IPS-18a (cell line): ENCODE data around the gene MYCBP.
"Not testable (repeated sequence)": the region's sequence is repeated elsewhere in the genome, so short reads cannot be mapped to it uniquely, and the experiment has no call there.

Source experiments
- H3K27ac ChIP-seq: one replicate; pipeline ENCODE4 v1.5.1; 2013; ENCODE audit warnings: low read length
- H3K27me3 ChIP-seq: one replicate; pipeline ENCODE4 v1.6.1; 2013; ENCODE audit warnings: mild to moderate bottlenecking, low read length; ENCODE audit not compliant: control insufficient read depth, insufficient read depth
- H3K36me3 ChIP-seq: one replicate; pipeline ENCODE4 v1.6.1; 2013; ENCODE audit warnings: low read depth, low read length; ENCODE audit not compliant: control insufficient read depth
- H3K4me1 ChIP-seq: one replicate; pipeline ENCODE4 v1.6.1; 2013; ENCODE audit warnings: low read depth, low read length; ENCODE audit not compliant: control insufficient read depth
- H3K4me3 ChIP-seq: one replicate; pipeline ENCODE4 v1.5.1; 2013; ENCODE audit warnings: low read length
- H3K9ac ChIP-seq: one replicate; pipeline ENCODE4 v1.6.1; 2013; ENCODE audit warnings: mild to moderate bottlenecking, low read length, moderate library complexity
- H3K9me3 ChIP-seq: one replicate; pipeline ENCODE4 v1.6.1; 2013; ENCODE audit warnings: low read depth, low read length; ENCODE audit not compliant: control insufficient read depth

MYCBP gene, protein sequence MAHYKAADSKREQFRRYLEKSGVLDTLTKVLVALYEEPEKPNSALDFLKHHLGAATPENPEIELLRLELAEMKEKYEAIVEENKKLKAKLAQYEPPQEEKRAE

DNA sequence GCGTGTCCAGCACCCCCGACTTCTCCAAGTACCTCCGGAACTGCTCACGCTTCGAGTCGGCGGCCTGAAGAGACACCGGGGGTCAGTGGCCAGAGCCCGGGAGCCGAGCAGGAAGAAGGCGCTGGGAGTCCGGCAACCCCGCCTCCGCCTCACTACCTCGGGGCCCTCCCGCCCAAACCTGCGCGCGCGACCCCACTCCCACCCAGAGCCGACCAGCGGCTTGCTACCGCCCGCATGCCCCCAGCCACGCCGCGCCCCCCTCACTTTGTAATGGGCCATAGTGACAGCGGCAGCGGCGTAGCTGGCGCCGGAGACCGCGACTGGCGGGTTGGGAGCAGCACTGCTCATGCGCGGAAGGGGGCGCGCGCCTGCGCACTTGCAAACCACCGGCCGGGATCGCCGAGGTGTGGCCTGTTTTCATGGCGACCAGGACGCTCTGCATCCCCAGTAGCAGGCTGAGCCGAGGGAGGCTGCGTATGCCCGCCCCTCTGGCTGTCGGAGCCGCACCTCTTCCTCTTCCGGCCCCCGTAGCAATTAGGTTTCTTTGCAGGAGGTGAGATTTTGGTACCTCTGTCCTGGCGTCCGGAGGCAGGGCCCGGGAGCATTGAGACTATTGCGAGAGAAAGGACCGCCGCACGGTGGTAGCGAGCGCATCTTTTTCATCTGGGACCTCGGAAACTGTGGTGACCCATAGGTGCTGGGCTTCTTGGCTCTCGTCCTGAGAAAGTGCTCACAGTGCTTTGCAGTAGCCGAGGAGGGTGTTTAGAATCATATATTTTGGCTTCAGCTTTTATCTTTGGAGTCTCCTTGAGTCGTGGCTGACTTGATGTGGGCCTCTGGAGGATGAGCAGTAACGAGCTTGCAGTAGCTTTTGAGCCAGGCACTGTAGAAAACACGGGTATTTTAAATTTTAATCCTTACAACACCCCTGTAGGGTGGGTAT is at the start of gene MYCBP:
Gene MYCBP, minus strand, starts transcription at position 322 of the 943 bp plus-strand sequence. Its CDS starts 43 bp downstream, at position 279.
- Histone ChIP-seq H3K36me3 (no peaks in the 10 kb centered on the region), H3K4me1 (peaks cover 8% of the 10 kb centered on the region), H3K9me3 (no peaks in the 10 kb centered on the region), H3K9ac (peak within 1 kb of the TSS; percentile 58), H3K4me3 (peak within 1 kb of the TSS; percentile 94), H3K27me3 (no peaks in the 10 kb centered on the region), H3K27ac (no peak within 1 kb of the TSS)

DNA sequence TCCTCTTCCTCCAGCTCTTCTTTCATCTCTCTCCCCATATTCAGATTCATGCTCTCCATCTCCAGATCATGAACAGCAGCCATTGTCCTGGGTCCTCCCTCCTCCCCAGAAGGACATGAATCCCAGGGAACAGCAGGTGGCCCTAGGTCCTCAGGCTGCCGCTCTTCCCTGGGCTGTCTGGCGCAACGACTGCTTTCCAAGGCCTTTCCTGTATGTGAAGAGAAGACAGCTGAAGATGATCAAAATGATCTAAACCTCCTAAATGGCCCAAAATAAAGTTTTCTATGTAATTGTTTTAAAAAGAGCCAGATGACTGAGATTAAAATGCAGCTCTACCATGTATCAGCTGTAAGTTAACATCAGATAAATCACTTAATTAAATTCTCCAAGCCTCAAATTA is 46.0 kb upstream of the MYCBP start:
- H3K9ac ChIP-seq, result no peak overlapping the region
- no peaks in the 10 kb centered on the region for H3K9me3 ChIP-seq
- no peaks in the 10 kb centered on the region for H3K4me1 ChIP-seq
- H3K27me3 ChIP-seq, result no peaks in the 10 kb centered on the region
- no peak overlapping the region for H3K27ac ChIP-seq
- H3K36me3 ChIP-seq, result no peaks in the 10 kb centered on the region
- H3K4me3 ChIP-seq, result no peak overlapping the region

DNA sequence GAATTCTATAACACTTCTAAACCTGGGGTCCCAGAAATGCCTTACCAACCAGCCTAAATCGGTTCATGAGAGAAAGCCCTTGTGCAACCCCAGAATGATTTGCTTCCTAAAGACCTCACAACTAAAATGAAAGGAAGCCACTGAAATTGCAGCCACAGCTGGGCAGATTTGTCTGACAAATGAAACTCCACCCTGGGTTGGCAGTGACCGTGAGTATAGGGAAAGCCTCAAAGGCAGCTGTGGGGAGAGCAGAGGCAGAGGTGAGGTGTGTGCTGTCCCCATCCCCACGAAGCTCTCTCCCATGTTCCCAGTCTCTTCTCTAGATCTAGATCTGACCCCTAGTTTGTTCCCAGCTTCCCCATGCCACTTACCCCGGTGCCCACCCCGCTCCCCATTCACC is 45.4 kb upstream of the MYCBP start:
- Histone ChIP-seq H3K4me3 (no peak overlapping the region), H3K4me1 (no peaks in the 10 kb centered on the region), H3K27ac (no peak overlapping the region), H3K27me3 (no peaks in the 10 kb centered on the region), H3K9ac (no peak overlapping the region), H3K9me3 (no peaks in the 10 kb centered on the region), H3K36me3 (no peaks in the 10 kb centered on the region)

DNA sequence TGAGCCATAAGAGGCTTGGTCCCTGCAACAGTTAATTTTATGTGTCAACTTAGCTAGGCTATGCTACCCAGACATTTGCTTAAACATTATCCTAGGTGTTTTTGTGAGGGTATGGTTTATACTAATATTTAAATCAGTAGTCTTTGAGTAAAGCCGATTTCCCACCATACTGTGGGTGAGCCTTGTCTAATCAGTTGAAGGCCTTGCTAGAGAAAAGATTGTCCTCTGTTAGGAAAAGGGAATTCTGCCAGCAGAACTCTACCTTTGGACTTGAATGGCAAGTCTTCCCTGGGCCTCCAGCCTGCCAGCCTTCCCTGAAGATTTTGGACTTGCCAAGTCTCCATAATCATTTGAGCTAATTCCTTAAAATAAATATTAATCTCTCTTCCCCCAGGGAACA is 44.6 kb upstream of the MYCBP start:
- no peak overlapping the region for H3K4me3 ChIP-seq
- H3K4me1 ChIP-seq, result no peaks in the 10 kb centered on the region
- no peaks in the 10 kb centered on the region for H3K27me3 ChIP-seq
- H3K9me3 ChIP-seq, result no peaks in the 10 kb centered on the region
- no peaks in the 10 kb centered on the region for H3K36me3 ChIP-seq
- no peak overlapping the region for H3K27ac ChIP-seq
- no peak overlapping the region for H3K9ac ChIP-seq

DNA sequence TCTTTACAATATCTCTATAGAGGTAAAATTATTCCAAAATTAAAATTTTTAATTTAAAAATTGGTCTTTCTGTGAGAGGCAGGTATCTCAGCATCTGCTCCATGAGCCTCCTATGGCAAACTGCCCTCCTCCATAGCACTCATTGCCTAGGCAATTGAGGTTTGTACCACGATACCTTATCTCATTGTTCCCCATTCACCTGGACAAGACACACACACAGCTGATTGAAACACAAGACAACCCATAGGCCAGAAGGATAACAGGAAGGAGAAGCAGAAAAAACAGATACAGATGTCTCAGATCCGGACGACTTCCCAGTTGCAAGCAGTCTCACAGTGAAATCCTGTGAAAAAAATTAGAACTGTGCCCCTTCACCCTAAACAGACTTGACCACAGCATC is 44.2 kb upstream of the MYCBP start:
- Histone ChIP-seq H3K27ac (no peak overlapping the region), H3K9me3 (no peaks in the 10 kb centered on the region), H3K36me3 (no peaks in the 10 kb centered on the region), H3K27me3 (no peaks in the 10 kb centered on the region), H3K4me3 (no peak overlapping the region), H3K9ac (no peak overlapping the region), H3K4me1 (no peaks in the 10 kb centered on the region)

DNA sequence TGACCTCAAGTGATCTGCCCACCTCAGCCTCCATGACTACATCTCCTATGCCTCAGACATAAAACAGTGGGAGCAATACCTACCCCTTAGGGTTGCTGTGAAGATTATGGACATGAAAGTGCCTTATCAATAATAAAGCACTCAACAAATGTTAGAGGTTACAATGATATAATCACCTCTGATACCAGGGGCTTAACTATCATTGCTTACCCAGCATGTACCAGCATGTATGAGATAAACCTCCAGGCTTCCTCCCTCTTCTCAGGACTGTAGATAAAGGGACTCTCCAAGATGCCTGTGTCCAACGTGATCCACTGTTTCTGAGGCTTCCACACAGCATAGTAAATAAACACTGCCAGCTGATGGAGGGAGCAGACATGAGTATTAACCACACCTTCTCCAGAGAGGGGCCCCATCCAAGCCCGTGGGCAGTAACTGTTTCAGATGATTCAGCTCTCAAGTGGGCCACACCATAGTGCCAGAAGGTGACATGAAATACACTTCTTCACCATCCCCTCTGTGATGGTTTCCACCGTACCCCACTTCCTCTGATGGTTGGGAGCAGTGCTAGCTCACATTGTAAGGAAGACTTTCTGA is 42.3 kb upstream of the MYCBP start:
- H3K36me3 ChIP-seq, result no peaks in the 10 kb centered on the region
- no peak overlapping the region for H3K9ac ChIP-seq
- no peak overlapping the region for H3K27ac ChIP-seq
- no peaks in the 10 kb centered on the region for H3K4me1 ChIP-seq
- H3K27me3 ChIP-seq, result no peaks in the 10 kb centered on the region
- H3K4me3 ChIP-seq, result no peak overlapping the region
- no peaks in the 10 kb centered on the region for H3K9me3 ChIP-seq

DNA sequence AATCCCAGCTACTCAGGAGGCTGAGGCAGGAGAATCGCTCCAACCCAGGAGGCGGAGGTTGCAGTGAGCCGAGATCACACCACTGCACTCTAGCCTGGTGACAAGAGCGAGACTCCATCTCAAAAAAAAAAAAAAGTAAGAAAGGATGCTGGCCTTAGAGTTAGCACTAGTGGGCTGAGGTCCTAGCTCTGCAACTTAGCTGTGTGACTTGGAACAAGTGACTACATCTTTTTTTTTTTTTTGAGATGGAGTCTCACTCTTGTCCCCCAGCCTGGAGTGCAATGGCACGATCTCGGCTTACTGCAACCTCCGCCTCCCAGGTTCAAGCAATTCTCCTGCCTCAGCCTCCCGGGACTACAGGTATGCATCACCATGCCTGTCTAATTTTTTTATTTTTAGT is 41.8 kb upstream of the MYCBP start:
- not testable (repeated sequence) for H3K4me3 ChIP-seq, H3K36me3 ChIP-seq, H3K27me3 ChIP-seq, H3K27ac ChIP-seq, H3K9me3 ChIP-seq, H3K4me1 ChIP-seq, H3K9ac ChIP-seq

DNA sequence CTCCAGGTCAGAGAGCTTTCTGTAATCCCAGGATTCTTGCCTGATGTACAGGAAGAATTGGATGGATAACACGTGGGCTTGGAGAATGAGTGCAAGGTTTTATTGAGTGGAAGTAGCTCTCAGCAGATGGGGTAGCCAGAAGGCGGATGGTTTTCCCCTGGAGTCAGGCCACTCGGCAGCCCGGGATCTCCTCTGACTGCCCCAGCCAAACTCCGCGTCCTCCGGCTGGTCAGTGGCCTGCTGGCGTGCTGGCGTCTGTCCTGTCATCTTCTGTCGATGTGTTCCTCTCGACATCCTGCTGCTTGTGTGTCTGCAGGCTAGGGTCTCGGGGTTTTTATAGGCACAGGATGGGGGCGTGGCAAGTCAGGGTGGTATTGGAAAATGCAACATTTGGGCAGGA is 35.7 kb upstream of the MYCBP start:
- Histone ChIP-seq H3K36me3 (no peaks in the 10 kb centered on the region), H3K27ac (no peak overlapping the region), H3K4me3 (no peak overlapping the region), H3K27me3 (no peaks in the 10 kb centered on the region), H3K4me1 (no peaks in the 10 kb centered on the region), H3K9me3 (no peaks in the 10 kb centered on the region), H3K9ac (no peak overlapping the region)

DNA sequence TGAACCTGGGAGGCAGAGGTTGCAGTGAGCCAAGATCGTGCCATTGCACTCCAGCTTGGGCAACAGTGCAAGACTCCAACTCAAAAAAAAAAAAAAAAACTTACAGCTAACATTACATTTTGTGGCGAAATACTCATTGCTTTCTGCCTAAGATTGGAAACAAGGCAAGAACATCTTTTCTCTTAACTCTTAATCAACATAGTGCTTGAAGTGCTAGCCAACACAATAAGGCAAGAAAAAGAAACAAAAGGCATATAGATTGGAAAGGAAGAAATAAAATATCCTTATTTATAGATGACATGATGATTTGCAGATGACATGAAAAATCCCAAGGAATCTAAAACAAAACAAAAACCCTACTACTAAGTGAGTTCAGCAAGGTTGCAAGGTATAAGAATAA is 32.8 kb upstream of the MYCBP start:
- Histone ChIP-seq H3K36me3 (no peaks in the 10 kb centered on the region), H3K9me3 (no peaks in the 10 kb centered on the region), H3K4me1 (no peaks in the 10 kb centered on the region), H3K9ac (no peak overlapping the region), H3K27me3 (no peaks in the 10 kb centered on the region), H3K27ac (no peak overlapping the region), H3K4me3 (no peak overlapping the region)

DNA sequence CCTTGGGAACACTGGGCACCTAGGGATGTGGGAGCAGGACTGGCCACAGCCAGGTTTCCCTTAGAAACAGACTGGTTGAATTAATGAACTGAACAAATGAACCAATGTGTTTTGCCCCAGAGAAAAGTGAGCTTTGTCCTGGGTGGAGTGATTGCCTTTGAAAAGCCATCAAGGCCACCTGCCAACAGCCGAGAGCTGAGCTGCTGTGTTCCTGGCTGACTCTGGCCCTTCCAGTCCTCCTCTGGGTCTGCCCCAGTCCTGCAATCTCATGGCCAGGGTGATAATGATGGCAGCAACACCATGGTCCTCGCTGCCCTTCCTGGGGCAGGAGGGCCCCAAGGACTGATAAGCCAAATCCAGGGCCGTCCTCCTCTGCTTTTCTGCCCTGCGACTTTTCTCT is 26.4 kb upstream of the MYCBP start:
- H3K27ac ChIP-seq, result no peak overlapping the region
- H3K9ac ChIP-seq, result no peak overlapping the region
- no peaks in the 10 kb centered on the region for H3K9me3 ChIP-seq
- no peaks in the 10 kb centered on the region for H3K27me3 ChIP-seq
- H3K4me1 ChIP-seq, result no peaks in the 10 kb centered on the region
- no peaks in the 10 kb centered on the region for H3K36me3 ChIP-seq
- no peak overlapping the region for H3K4me3 ChIP-seq

DNA sequence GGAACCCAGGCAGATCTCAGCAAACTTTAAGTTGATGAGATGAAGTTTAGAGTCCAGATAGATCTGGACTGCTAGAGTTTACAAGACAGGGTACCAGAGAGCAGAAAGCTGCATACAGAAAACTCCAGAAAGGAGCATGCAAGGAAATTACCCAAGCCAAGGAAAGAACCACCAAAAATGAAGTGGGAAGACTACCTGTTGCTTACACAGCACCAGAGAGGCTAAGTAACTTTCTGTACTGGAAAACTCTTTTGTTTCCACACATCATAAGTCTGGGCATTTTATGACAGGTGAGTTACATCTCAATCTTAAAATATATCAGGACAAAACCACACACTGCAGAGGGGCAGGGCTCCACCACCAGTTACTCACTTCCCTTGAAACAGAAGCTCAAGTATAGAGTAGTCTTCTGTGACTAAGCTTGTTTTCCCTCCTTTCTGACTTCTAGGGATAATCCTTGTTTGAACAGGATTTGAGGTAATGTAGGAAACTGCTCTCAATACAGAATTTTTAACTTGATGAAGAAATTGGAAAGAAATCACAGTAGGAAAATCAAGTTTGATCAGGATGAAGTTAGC is 25.6 kb upstream of the MYCBP start:
- Histone ChIP-seq H3K4me3 (no peak overlapping the region), H3K4me1 (no peaks in the 10 kb centered on the region), H3K27ac (no peak overlapping the region), H3K36me3 (no peaks in the 10 kb centered on the region), H3K9me3 (no peaks in the 10 kb centered on the region), H3K9ac (no peak overlapping the region), H3K27me3 (no peaks in the 10 kb centered on the region)
